ENCODE data around the gene ARHGAP45. TPM values are rescaled to one million over a fixed set of nuclear protein-coding genes. Genes with fewer than 3 reads are reported as not detected.

ARHGAP45 gene
- total RNA-seq, 4 donors from 2014 or later, result 17.8 to 28.3 (median 21.2) TPM

DNA sequence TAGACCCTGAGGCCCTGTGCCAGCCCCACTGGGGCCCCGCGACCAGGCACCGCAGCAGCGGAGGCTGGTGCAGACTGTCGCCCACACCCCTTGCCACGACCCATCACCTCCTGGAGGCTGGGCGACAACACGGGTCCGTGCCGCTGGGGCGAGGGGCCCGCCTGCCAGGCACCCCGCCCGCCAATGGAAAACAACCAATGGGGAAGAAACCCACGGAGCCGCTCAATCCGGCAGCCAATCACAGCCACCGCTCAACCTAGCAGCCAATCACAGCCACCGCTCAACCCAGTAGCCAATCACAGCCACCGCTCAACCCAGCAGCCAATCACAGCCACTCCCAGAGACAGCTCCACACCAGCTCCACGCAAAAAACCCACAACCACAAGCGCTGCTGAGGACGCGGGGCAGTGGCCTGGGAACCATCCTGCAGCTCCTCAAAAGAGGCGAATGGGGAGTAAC is 66.5 kb downstream of the ARHGAP45 start:
- Histone ChIP-seq H3K4me3 (peak overlapping the region in 2 of 4 donors; percentile 21 to 80), H3K4me1 (peaks cover 58 to 84% (median 83%) of the 10 kb centered on the region in 4 donors), H3K9me3 (no peaks in the 10 kb centered on the region), H3K36me3 (peaks cover 0 to 24% (median under 1%) of the 10 kb centered on the region in 4 donors), H3K27me3 (no peaks in the 10 kb centered on the region), H3K27ac (replicated peaks in 1 of 4) (peak overlapping the region; percentile 84 to 94 (median 85))
- TF ChIP-seq POLR2A (IDR thresholded peaks at IDR 0.05; ENCODE audit: low read depth), result no peak
- no peak for TF ChIP-seq CTCF (IDR thresholded peaks at IDR 0.05)
- no peak for TF ChIP-seq EP300 (IDR thresholded peaks at IDR 0.05)
- no peak for TF ChIP-seq POLR2AphosphoS5 (IDR thresholded peaks at IDR 0.05)
- no peak for DNase-seq (ENCODE audit: extremely low spot score)
- intact Hi-C loops (cut with DNase I), result no loop called here
- WGBS, result 90% methylated on average over 25 of the region's 25 CpGs

- WGBS, result 96% methylated on average over 9 of the region's 11 CpGs
- Histone ChIP-seq H3K27ac (replicated peaks in 1 of 4) (peak overlapping the region in 2 of 4 donors; percentile 85 to 94), H3K4me1 (peaks cover 58 to 77% (median 74%) of the 10 kb centered on the region in 4 donors), H3K27me3 (no peaks in the 10 kb centered on the region), H3K36me3 (peaks cover 0 to 26% (median 7%) of the 10 kb centered on the region in 4 donors), H3K4me3 (no peak overlapping the region), H3K9me3 (no peaks in the 10 kb centered on the region)
- TF ChIP-seq EP300 (IDR thresholded peaks at IDR 0.05), result no peak
- TF ChIP-seq POLR2A (IDR thresholded peaks at IDR 0.05; ENCODE audit: low read depth), result no peak
- no peak for TF ChIP-seq CTCF (IDR thresholded peaks at IDR 0.05)
- no peak for TF ChIP-seq POLR2AphosphoS5 (IDR thresholded peaks at IDR 0.05)
- intact Hi-C loops (cut with DNase I), result no loop called here
- DNase-seq (ENCODE audit: extremely low spot score), result no peak
Observed at GRCh38 chr19:1134431-1134830, 67.5 kb downstream of the ARHGAP45 start.

- Histone ChIP-seq H3K27ac (replicated peaks in 1 of 4) (peak overlapping the region; percentile 60 to 94 (median 67)), H3K27me3 (no peaks in the 10 kb centered on the region), H3K36me3 (peaks cover 0 to 32% (median 12%) of the 10 kb centered on the region in 4 donors), H3K4me1 (peaks cover 52 to 67% (median 64%) of the 10 kb centered on the region in 4 donors), H3K9me3 (no peaks in the 10 kb centered on the region), H3K4me3 (no peak overlapping the region)
- no peak for DNase-seq (ENCODE audit: extremely low spot score)
- no peak for TF ChIP-seq POLR2AphosphoS5 (IDR thresholded peaks at IDR 0.05)
- TF ChIP-seq CTCF (IDR thresholded peaks at IDR 0.05), result no peak
- TF ChIP-seq EP300 (IDR thresholded peaks at IDR 0.05), result no peak
- no peak for TF ChIP-seq POLR2A (IDR thresholded peaks at IDR 0.05; ENCODE audit: low read depth)
- intact Hi-C loops (cut with DNase I), result no loop called here
- WGBS, result 100% methylated on average over 2 of the region's 17 CpGs
Observed at GRCh38 chr19:1135454-1135853, 68.5 kb downstream of the ARHGAP45 start.

GRCh38 chr19:1136201-1136600 is 69.2 kb downstream of the ARHGAP45 start:
- Histone ChIP-seq H3K27me3 (no peaks in the 10 kb centered on the region), H3K4me3 (no peak overlapping the region), H3K36me3 (peaks cover 0 to 35% (median 18%) of the 10 kb centered on the region in 4 donors), H3K27ac (replicated peaks in 1 of 4) (peak overlapping the region; percentile 60 to 94 (median 67)), H3K9me3 (no peaks in the 10 kb centered on the region), H3K4me1 (peaks cover 44 to 59% (median 57%) of the 10 kb centered on the region in 4 donors)
- DNase-seq (ENCODE audit: extremely low spot score), result no peak
- intact Hi-C loops (cut with DNase I), result no loop called here
- TF ChIP-seq POLR2A (IDR thresholded peaks at IDR 0.05; ENCODE audit: low read depth) (no peak), EP300 (IDR thresholded peaks at IDR 0.05) (no peak), CTCF (IDR thresholded peaks at IDR 0.05) (no peak), POLR2AphosphoS5 (IDR thresholded peaks at IDR 0.05) (no peak)
- 48% methylated on average over 5 of the region's 12 CpGs for WGBS

Small RNAs within 50 kb of the gene (small RNA-seq; reads per million reads assigned to genes)
- 0 to 0.84 (median 0) reads per million in 3 donors for gene RNU6-2

Other genes starting within 250 kb of the ARHGAP45 start
- not detected for gene PLPPR3, start 245.2 kb upstream of the ARHGAP45 start, total RNA-seq
- gene AZU1, start 239.3 kb upstream of the ARHGAP45 start, total RNA-seq, result 1 to 10 TPM in 1 of 4 donors, under 1 TPM in 1, not detected in 2; 0.40 to 1.3 TPM
- gene PRTN3, start 226.2 kb upstream of the ARHGAP45 start, total RNA-seq, result 1 to 10 TPM in 1 of 4 donors, not detected in 3; 1.2 TPM
- 1 to 10 TPM in 3 of 4 donors, under 1 TPM in 1; 0.45 to 3.3 (median 1.6) TPM for gene ELANE, start 214.9 kb upstream of the ARHGAP45 start, total RNA-seq
- gene CFD, start 207.5 kb upstream of the ARHGAP45 start, total RNA-seq, result 1,000 to 10,000 TPM in 1 of 4 donors, 100 to 1,000 TPM in 3; 298 to 1,068 (median 643) TPM
- gene MED16, start 174.0 kb upstream of the ARHGAP45 start, total RNA-seq, result 10 to 100 TPM; 26.3 to 50.9 (median 37.2) TPM
- gene RNU6-9, start 173.7 kb upstream of the ARHGAP45 start, total RNA-seq, result not detected
- 10 to 100 TPM; 32.0 to 52.5 (median 40.0) TPM for gene R3HDM4, start 153.9 kb upstream of the ARHGAP45 start, total RNA-seq
- gene KISS1R, start 149.8 kb upstream of the ARHGAP45 start, total RNA-seq, result not detected
- gene ARID3A, start 141.1 kb upstream of the ARHGAP45 start, total RNA-seq, result 1 to 10 TPM; 2.9 to 8.4 (median 5.0) TPM
- 10 to 100 TPM in 3 of 4 donors, 1 to 10 TPM in 1; 9.9 to 30.3 (median 28.4) TPM for gene WDR18, start 82.8 kb upstream of the ARHGAP45 start, total RNA-seq
- gene GRIN3B, start 66.7 kb upstream of the ARHGAP45 start, total RNA-seq, result under 1 TPM in 2 of 4 donors, not detected in 2; 0.13 to 0.17 TPM
- 100 to 1,000 TPM; 129 to 187 (median 160) TPM for gene TMEM259, start 46.0 kb upstream of the ARHGAP45 start, total RNA-seq
- not detected for gene RNU6-2, start 45.6 kb upstream of the ARHGAP45 start, total RNA-seq
- 10 to 100 TPM; 47.3 to 98.1 (median 81.3) TPM for gene CNN2, start 40.6 kb upstream of the ARHGAP45 start, total RNA-seq
- gene ABCA7, start 27.1 kb upstream of the ARHGAP45 start, total RNA-seq, result 1 to 10 TPM; 3.9 to 9.5 (median 6.9) TPM
- gene POLR2E, start 28.2 kb downstream of the ARHGAP45 start, total RNA-seq, result 100 to 1,000 TPM in 3 of 4 donors, 10 to 100 TPM in 1; 96.8 to 198 (median 135) TPM
- gene GPX4, start 36.8 kb downstream of the ARHGAP45 start, total RNA-seq, result 100 to 1,000 TPM; 338 to 386 (median 375) TPM
- gene SBNO2, start 107.1 kb downstream of the ARHGAP45 start, total RNA-seq, result 100 to 1,000 TPM in 1 of 4 donors, 10 to 100 TPM in 3; 16.2 to 141 (median 30.5) TPM
- 10 to 100 TPM; 52.2 to 95.7 (median 73.2) TPM for gene STK11, start 138.6 kb downstream of the ARHGAP45 start, total RNA-seq
- 1 to 10 TPM in 1 of 4 donors, under 1 TPM in 2, not detected in 1; 0.58 to 1.0 (median 0.99) TPM for gene CBARP, start 170.8 kb downstream of the ARHGAP45 start, total RNA-seq
- gene ATP5F1D, start 174.6 kb downstream of the ARHGAP45 start, total RNA-seq, result 100 to 1,000 TPM in 2 of 4 donors, 10 to 100 TPM in 2; 77.5 to 140 (median 109) TPM
- 10 to 100 TPM; 20.3 to 72.2 (median 31.8) TPM for gene MIDN, start 181.4 kb downstream of the ARHGAP45 start, total RNA-seq
- gene CIRBP, start 202.2 kb downstream of the ARHGAP45 start, total RNA-seq, result 100 to 1,000 TPM; 236 to 601 (median 429) TPM
- 10 to 100 TPM; 24.9 to 58.9 (median 43.6) TPM for gene FAM174C, start 208.4 kb downstream of the ARHGAP45 start, total RNA-seq
- gene EFNA2, start 218.7 kb downstream of the ARHGAP45 start, total RNA-seq, result not detected